Lung (tissue), 12 donors: ENCODE measurements around the gene RAB11A. TPM values are rescaled to one million over a fixed set of nuclear protein-coding genes. Genes with fewer than 3 reads are reported as not detected.

Experiments
- ATAC-seq: fragments of 200-7000 bp; cut with Tn5 transposase; one replicate; pipeline ENCODE4 v1.9.1; 2020; ENCODE audit warnings: moderate number of reproducible peaks; ENCODE audit not compliant: insufficient read depth, low FRiP score
- DNase-seq, 3 donors: peaks; one replicate each; pipeline ENCODE4 v3.0.0-alpha.2; 2013 to 2017
- H3K27ac ChIP-seq, 2 donors: one replicate each; pipeline ENCODE4 v1.5.1; 2013; ENCODE audit warnings: mild to moderate bottlenecking in 2 of 2, moderate library complexity in 2 of 2, control low read depth in 1 of 2, inconsistent platforms in 1 of 2, low read depth in 1 of 2, low read length in 1 of 2
- H3K27me3 ChIP-seq, 3 donors: one replicate each; pipeline ENCODE4 v1.5.1; 2013; ENCODE audit warnings: low read length in 2 of 3; ENCODE audit not compliant: control insufficient read depth in 3 of 3, insufficient read depth in 3 of 3
- H3K36me3 ChIP-seq, 4 donors: one replicate each; pipeline ENCODE4 v1.5.1; 2013; ENCODE audit warnings: low read length in 4 of 4, mild to moderate bottlenecking in 1 of 4, moderate library complexity in 1 of 4; ENCODE audit not compliant: control insufficient read depth in 4 of 4, insufficient read depth in 4 of 4
- H3K4me1 ChIP-seq, 5 donors: one replicate each; pipeline ENCODE4 v1.5.1; 2013; ENCODE audit warnings: low read length in 5 of 5, mild to moderate bottlenecking in 2 of 5, moderate library complexity in 1 of 5; ENCODE audit not compliant: control insufficient read depth in 5 of 5, insufficient read depth in 5 of 5
- H3K4me3 ChIP-seq: one replicate; pipeline ENCODE4 v1.5.1; 2013; ENCODE audit warnings: mild to moderate bottlenecking, control low read depth, moderate library complexity
- H3K9ac ChIP-seq, 2 donors: one replicate each; pipeline ENCODE4 v1.5.1; 2013; ENCODE audit warnings: low read length in 2 of 2, control low read depth in 1 of 2; ENCODE audit not compliant: insufficient read depth in 1 of 2
- H3K9me3 ChIP-seq, 4 donors: one replicate each; pipeline ENCODE4 v1.5.1; 2013; ENCODE audit warnings: low read length in 3 of 4, mild to moderate bottlenecking in 1 of 4, moderate library complexity in 1 of 4; ENCODE audit not compliant: control insufficient read depth in 4 of 4, insufficient read depth in 3 of 4
- WGBS, 2 donors: extraction: QIAGEN DNeasy Blood & Tissue Kit; methylation state at CpG; one replicate each; pipeline ENCODE4 v1.1.7; 2013; 5-methylcytosine and 5-hydroxymethylcytosine counted together
- polyA plus RNA-seq, 2 donors: library from polyadenylated mRNA; stranded (reverse); fragments of 200-250 nt; gene quantifications; one replicate each; pipeline ENCODE4 v1.2.1, GENCODE V29; 2013
- total RNA-seq, 2 donors: library from RNA; depleted of rRNA in 1 of 2; stranded (reverse); fragments of >200 nt in 1 of 2; gene quantifications; one replicate each; pipeline ENCODE4 v1.2.1, GENCODE V29; 2014 to 2021
- TF ChIP-seq, protein P1 (sequence below): IDR thresholded peaks from 2 replicates; pipeline ENCODE4 v1.5.1; 2012; ENCODE audit warnings: mild to moderate bottlenecking; ENCODE audit errors: control extremely low read depth, extremely low read depth
- donor health status: control.
- donor health status: control.
- donor health status: Bipolar disorder and iron deficiency.
- donor health status: healthy.
- donor health status: DM: yes; HTN: yes; CAD: no.

RAB11A gene
- total and polyA plus RNA-seq, 4 donors = 120 to 313 (median 232) TPM

DNA sequence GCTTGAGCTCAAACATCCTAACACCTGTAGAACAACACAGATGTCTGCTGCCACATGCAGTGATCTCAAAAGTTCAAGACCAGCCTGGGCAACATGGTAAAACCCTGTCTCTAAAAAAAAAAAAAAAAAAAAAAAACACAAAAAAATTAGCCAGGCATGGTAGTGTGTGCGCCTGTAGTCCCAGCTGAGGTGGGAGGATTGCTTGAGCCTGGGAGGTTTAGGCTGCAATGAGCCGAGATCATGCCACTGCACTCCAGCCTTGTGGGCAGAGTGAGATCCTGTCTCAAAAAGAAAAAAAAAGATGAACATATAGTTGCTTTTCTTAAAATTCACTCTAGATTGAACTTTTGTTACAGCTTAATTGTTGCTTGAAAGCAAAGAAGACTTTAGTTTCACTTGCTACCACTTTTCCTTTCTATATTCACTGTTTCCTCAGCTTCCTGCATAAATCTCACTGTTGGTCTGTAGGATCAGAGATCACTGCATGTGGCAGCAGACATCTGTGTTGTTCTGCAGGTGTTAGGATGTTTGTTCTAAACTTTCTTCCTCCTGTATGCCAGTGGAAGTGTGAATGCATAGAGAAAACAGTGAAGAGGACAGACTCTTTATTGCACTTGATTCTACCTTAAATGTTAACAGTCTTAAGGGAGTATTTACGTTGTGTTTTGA lies 12.6 kb downstream of the RAB11A start:
- no peak overlapping the region for H3K27ac ChIP-seq
- no peak overlapping the region for H3K9ac ChIP-seq
- no peaks in the 10 kb centered on the region for H3K9me3 ChIP-seq
- ATAC-seq = no peak
- H3K36me3 ChIP-seq = peaks cover 18 to 30% (median 22%) of the 10 kb centered on the region in 4 donors
- 76 to 83% methylated on average over 3 of the region's 3 CpGs for WGBS, 2 donors
- peak in 2 of 3 donors; percentile 13 to 31 for DNase-seq
- H3K27me3 ChIP-seq = no peaks in the 10 kb centered on the region
- H3K4me3 ChIP-seq = no peak overlapping the region
- peaks cover 0 to 2% (median 0%) of the 10 kb centered on the region in 5 donors for H3K4me1 ChIP-seq
- TF ChIP-seq, protein P1, sequence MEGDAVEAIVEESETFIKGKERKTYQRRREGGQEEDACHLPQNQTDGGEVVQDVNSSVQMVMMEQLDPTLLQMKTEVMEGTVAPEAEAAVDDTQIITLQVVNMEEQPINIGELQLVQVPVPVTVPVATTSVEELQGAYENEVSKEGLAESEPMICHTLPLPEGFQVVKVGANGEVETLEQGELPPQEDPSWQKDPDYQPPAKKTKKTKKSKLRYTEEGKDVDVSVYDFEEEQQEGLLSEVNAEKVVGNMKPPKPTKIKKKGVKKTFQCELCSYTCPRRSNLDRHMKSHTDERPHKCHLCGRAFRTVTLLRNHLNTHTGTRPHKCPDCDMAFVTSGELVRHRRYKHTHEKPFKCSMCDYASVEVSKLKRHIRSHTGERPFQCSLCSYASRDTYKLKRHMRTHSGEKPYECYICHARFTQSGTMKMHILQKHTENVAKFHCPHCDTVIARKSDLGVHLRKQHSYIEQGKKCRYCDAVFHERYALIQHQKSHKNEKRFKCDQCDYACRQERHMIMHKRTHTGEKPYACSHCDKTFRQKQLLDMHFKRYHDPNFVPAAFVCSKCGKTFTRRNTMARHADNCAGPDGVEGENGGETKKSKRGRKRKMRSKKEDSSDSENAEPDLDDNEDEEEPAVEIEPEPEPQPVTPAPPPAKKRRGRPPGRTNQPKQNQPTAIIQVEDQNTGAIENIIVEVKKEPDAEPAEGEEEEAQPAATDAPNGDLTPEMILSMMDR = no peak

DNA sequence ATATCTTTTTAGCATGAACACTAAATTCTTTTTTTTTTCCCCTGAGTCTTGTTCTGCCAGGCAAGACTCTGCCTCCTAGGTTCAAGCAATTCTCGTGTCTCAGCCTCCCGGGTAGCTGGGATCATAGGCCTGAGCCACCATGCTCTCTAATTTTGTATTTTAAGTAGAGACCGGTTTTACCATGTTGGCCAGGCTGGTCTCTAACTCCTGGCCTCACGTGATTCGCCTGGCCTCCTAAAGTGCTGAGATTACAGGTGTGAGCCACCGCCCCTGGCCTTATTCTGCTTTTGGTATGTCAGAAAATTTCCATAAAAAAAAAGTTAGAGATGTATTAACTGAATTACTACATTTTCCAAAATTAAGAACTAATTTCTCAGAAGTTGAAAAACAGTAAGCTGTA lies 14.3 kb downstream of the RAB11A start:
- no peak overlapping the region for H3K9ac ChIP-seq
- no peaks in the 10 kb centered on the region for H3K27me3 ChIP-seq
- no peak overlapping the region for H3K27ac ChIP-seq
- H3K9me3 ChIP-seq = no peaks in the 10 kb centered on the region
- H3K4me3 ChIP-seq = no peak overlapping the region
- ATAC-seq (no peak), DNase-seq (no peak)
- TF ChIP-seq, protein P1 = no peak
- H3K4me1 ChIP-seq = peaks cover 0 to 2% (median 0%) of the 10 kb centered on the region in 5 donors
- 93 to 96% methylated on average over 6 of the region's 6 CpGs for WGBS, 2 donors
- H3K36me3 ChIP-seq = peaks cover 12 to 29% (median 25%) of the 10 kb centered on the region in 4 donors

DNA sequence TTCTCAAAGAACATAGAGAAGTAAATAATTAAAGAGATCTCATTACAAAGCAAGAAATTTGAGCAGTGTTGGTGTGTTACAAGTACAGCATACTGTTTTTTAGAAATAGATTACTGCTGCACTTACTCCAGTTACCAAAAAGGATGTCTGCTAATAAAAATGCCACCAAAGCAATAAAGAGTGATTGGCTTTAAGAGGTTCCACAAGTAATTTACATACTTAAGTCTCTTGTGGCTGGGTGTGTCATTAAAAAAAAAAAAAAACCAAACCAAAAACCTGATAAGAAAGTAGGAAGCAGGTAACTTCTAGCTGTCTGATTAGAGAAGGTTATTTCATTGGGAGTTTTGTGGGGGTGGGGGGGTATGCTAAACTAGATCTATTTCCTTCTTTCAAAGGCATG lies 15.2 kb downstream of the RAB11A start:
- H3K9me3 ChIP-seq = no peaks in the 10 kb centered on the region
- no peaks in the 10 kb centered on the region for H3K27me3 ChIP-seq
- H3K4me3 ChIP-seq = no peak overlapping the region
- H3K9ac ChIP-seq = no peak overlapping the region
- H3K4me1 ChIP-seq = peaks cover 0 to 2% (median 0%) of the 10 kb centered on the region in 5 donors
- TF ChIP-seq, protein P1 = no peak
- H3K27ac ChIP-seq = no peak overlapping the region
- ATAC-seq (no peak), DNase-seq (no peak)
- H3K36me3 ChIP-seq = peaks cover 10 to 24% (median 21%) of the 10 kb centered on the region in 4 donors
